HepG2 (cell line): Measurements from ENCODE around the gene VDAC1. TPM values are rescaled to one million over a fixed set of nuclear protein-coding genes. Genes with fewer than 3 reads are reported as not detected.

Experiments used
- ATAC-seq: fragments of 200-7000 bp; cut with Tn5 transposase; 3 replicates; pipeline ENCODE4 v1.9.1; 2020; ENCODE audit warnings: mild to moderate bottlenecking, moderate library complexity
- BruUV-seq: library from RNA; stranded (reverse); fragments of 400-500 nt; replicated peaks from 2 replicates; lab custom pipeline; 2021; lab: Mats Ljungman, UMichigan
- CTCF ChIA-PET: fragments of 300-600 bp; formaldehyde crosslinking; extraction: SDS; loops from one replicate; lab custom pipeline; 2021; ENCODE audit warnings: low total read pairs, inconsistent platforms, low intra/inter-chr PET ratio; lab: Yijun Ruan, JAX
- POLR2A ChIA-PET: fragments of 350-600 bp; sonication (Branson Sonifier 250); formaldehyde crosslinking; loops from one replicate; lab custom pipeline; 2020; ENCODE audit warnings: antibody characterized with exemption, inconsistent platforms; lab: Yijun Ruan, JAX
- DNase-seq: peaks from one replicate; pipeline ENCODE4 v3.0.0-alpha.2; 2015; ENCODE audit warnings: low spot score
- FAIRE-seq: peaks from 3 replicates; lab custom pipeline; 2011; peaks lifted over from hg19 to GRCh38; lab: Jason Lieb, UNC
- H2AFZ ChIP-seq: one replicate; pipeline ENCODE4 v1.6.1; 2011; ENCODE audit warnings: low read length, inconsistent platforms
- H3K27ac ChIP-seq: fragments of 300-600 bp; 3 replicates; pipeline ENCODE4 v1.8.0; 2011; ENCODE audit warnings: mixed run types, mild to moderate bottlenecking, mixed read lengths, low read length, inconsistent platforms; ENCODE audit not compliant: insufficient read depth; ENCODE audit errors: extremely low read length
- H3K27me3 ChIP-seq, 2 experiments: fragments of 200-600 bp in 1 of 2; 2 replicates in 1 of 2; 3 replicates in 1 of 2; pipeline versions ENCODE4 v1.6.0 to v1.8.0; 2011; ENCODE audit warnings: low read length in 2 of 2, mild to moderate bottlenecking in 2 of 2, moderate library complexity in 2 of 2, inconsistent platforms in 1 of 2; ENCODE audit not compliant: insufficient read depth in 2 of 2, control insufficient read depth in 1 of 2
- H3K36me3 ChIP-seq, 2 experiments: fragments of 200-600 bp in 1 of 2; replicated peaks in 1 of 2; 2 replicates in 1 of 2; 3 replicates in 1 of 2; pipeline versions ENCODE4 v1.5.1 to v1.8.0; 2011; ENCODE audit warnings: low read length in 2 of 2, inconsistent platforms in 1 of 2; ENCODE audit not compliant: insufficient read depth in 2 of 2, control insufficient read depth in 1 of 2
- H3K4me1 ChIP-seq: 2 replicates; pipeline ENCODE4 v1.5.1; 2012; ENCODE audit warnings: low read length, inconsistent platforms; ENCODE audit not compliant: insufficient read depth
- H3K4me2 ChIP-seq: 2 replicates; pipeline ENCODE4 v1.6.0; 2011; ENCODE audit warnings: low read depth, low read length, inconsistent platforms
- H3K4me3 ChIP-seq, 3 experiments: fragments of 200-600 bp in 1 of 3; sonication (generic), shearing (Covaris generic) in 1 of 3; replicated peaks in 1 of 3; 2 replicates each; pipeline ENCODE4 v1.5.1; 2011 to 2016; ENCODE audit warnings: low read length in 3 of 3, inconsistent platforms in 2 of 3, low read depth in 2 of 3, mild to moderate bottlenecking in 2 of 3, control low read depth in 1 of 3, mixed read lengths in 1 of 3; ENCODE audit not compliant: insufficient read depth in 1 of 3
- H3K79me2 ChIP-seq: one replicate; pipeline ENCODE4 v1.6.1; 2011; ENCODE audit warnings: low read length, inconsistent platforms; ENCODE audit not compliant: insufficient read depth
- H3K9ac ChIP-seq: 2 replicates; pipeline ENCODE4 v1.6.0; 2011; ENCODE audit warnings: mild to moderate bottlenecking, low read depth, low read length, inconsistent platforms; ENCODE audit not compliant: insufficient read depth
- H3K9me3 ChIP-seq: 2 replicates; pipeline ENCODE4 v1.5.1; 2012; ENCODE audit warnings: mild to moderate bottlenecking, low read length
- H4K20me1 ChIP-seq: 2 replicates; pipeline ENCODE4 v1.6.0; 2011; ENCODE audit warnings: inconsistent platforms, mild to moderate bottlenecking, low read length, moderate library complexity; ENCODE audit not compliant: insufficient read depth
- CC2D1A ChIP-seq: sonication (generic); formaldehyde crosslinking; IDR thresholded peaks from 2 replicates; pipeline ENCODE4 v1.8.1; 2023; ENCODE audit warnings: mild to moderate bottlenecking, missing genetic modification reagents
- ERF ChIP-seq: IDR thresholded peaks from 2 replicates; pipeline ENCODE4 v1.6.1; 2018; ENCODE audit warnings: missing biosample characterization, missing genetic modification reagents
- FOXK1 ChIP-seq: sonication (generic); formaldehyde crosslinking; IDR thresholded peaks from 2 replicates; pipeline ENCODE4 v1.4.0; 2020; ENCODE audit warnings: low read depth, missing genetic modification reagents, borderline replicate concordance
- IKZF5 ChIP-seq: IDR thresholded peaks from 2 replicates; pipeline ENCODE4 v1.6.1; 2018; ENCODE audit warnings: missing genetic modification reagents, mild to moderate bottlenecking, missing compliant biosample characterization
- ISX ChIP-seq: sonication (generic); formaldehyde crosslinking; conservative IDR thresholded peaks from 2 replicates; pipeline ENCODE4 v1.5.0; 2020; ENCODE audit warnings: missing genetic modification reagents
- NFATC3 ChIP-seq: sonication (generic); formaldehyde crosslinking; IDR thresholded peaks from 2 replicates; pipeline ENCODE4 v1.5.1; 2020; ENCODE audit warnings: mild to moderate bottlenecking, missing genetic modification reagents
- PCBP2 ChIP-seq: fragments of 200-400 bp; formaldehyde crosslinking; optimal IDR thresholded peaks from 2 replicates; pipeline ENCODE3; 2018; ENCODE audit warnings: low read length, low read depth; ENCODE audit not compliant: poor library complexity, severe bottlenecking
- STAT5B ChIP-seq: sonication (generic); formaldehyde crosslinking; IDR thresholded peaks from 2 replicates; pipeline ENCODE4 v1.4.0; 2020; ENCODE audit warnings: missing genetic modification reagents
- U2AF2 ChIP-seq: fragments of 200-400 bp; formaldehyde crosslinking; IDR thresholded peaks from 2 replicates; pipeline ENCODE4 v1.6.1; 2017; ENCODE audit warnings: low read depth, mild to moderate bottlenecking, low read length
- XRCC5 ChIP-seq: fragments of 200-400 bp; formaldehyde crosslinking; optimal IDR thresholded peaks from 2 replicates; pipeline ENCODE3; 2017; ENCODE audit warnings: mild to moderate bottlenecking, low read length
- ZFYVE20 ChIP-seq: sonication (generic); formaldehyde crosslinking; IDR thresholded peaks from 2 replicates; pipeline ENCODE4 v1.8.0; 2023; ENCODE audit warnings: low read depth, mild to moderate bottlenecking, moderate library complexity, missing genetic modification reagents, borderline replicate concordance
- ZKSCAN5 ChIP-seq: sonication (generic); formaldehyde crosslinking; IDR thresholded peaks from 2 replicates; pipeline ENCODE4 v1.5.1; 2020; ENCODE audit warnings: mild to moderate bottlenecking, missing genetic modification reagents
- ZMAT3 ChIP-seq: sonication (generic); formaldehyde crosslinking; conservative IDR thresholded peaks from 2 replicates; pipeline ENCODE4 v1.7.0; 2021; ENCODE audit warnings: missing genetic modification reagents
- ZNF180 ChIP-seq: sonication (generic); formaldehyde crosslinking; IDR thresholded peaks from 2 replicates; pipeline ENCODE4 v1.4.0; 2020; ENCODE audit warnings: low read depth, missing genetic modification reagents, borderline replicate concordance
- ZNF326 ChIP-seq: sonication (generic); formaldehyde crosslinking; IDR thresholded peaks from 2 replicates; pipeline ENCODE4 v1.4.0; 2020; ENCODE audit warnings: missing genetic modification reagents, borderline replicate concordance
- ZNF33A ChIP-seq: sonication (generic); formaldehyde crosslinking; IDR thresholded peaks from 2 replicates; pipeline ENCODE4 v1.5.1; 2020; ENCODE audit warnings: missing genetic modification reagents, mild to moderate bottlenecking, moderate library complexity, borderline replicate concordance
- ZNF550 ChIP-seq: sonication (generic); formaldehyde crosslinking; IDR thresholded peaks from 2 replicates; pipeline ENCODE4 v1.4.0; 2020; ENCODE audit warnings: mild to moderate bottlenecking, missing genetic modification reagents, borderline replicate concordance
- ZNF75D ChIP-seq: sonication (generic); formaldehyde crosslinking; IDR thresholded peaks from 2 replicates; pipeline ENCODE4 v1.8.1; 2023; ENCODE audit warnings: missing genetic modification reagents, mild to moderate bottlenecking, borderline replicate concordance
- ZSCAN21 ChIP-seq: sonication (generic); formaldehyde crosslinking; IDR thresholded peaks from 2 replicates; pipeline ENCODE4 v1.8.0; 2022; ENCODE audit warnings: mild to moderate bottlenecking, missing genetic modification reagents, moderate library complexity, borderline replicate concordance
- WGBS: methylation state at CpG from one replicate; pipeline ENCODE4 v1.1.6; 2017; ENCODE audit warnings: low lambda C conversion rate; 5-methylcytosine and 5-hydroxymethylcytosine counted together
- in situ Hi-C: cut with HindIII; loops from 2 replicates; pipeline ENCODE4 v1.10.0; 2017; ENCODE audit warnings: low pct_unique_long_range_greater_than_20kb; ENCODE audit not compliant: extremely low pct_ligation_motif_present
- intact Hi-C: fragments of 100-400 bp; cut with micrococcal nuclease; formaldehyde crosslinking; loops from one replicate; pipeline ENCODE4 v1.10.0; 2022; ENCODE audit not compliant: unreplicated experiment
- polyA plus RNA-seq, 8 experiments: library from polyadenylated mRNA; depleted of rRNA in 3 of 8; stranded (reverse) in 7 of 8; unstranded in 1 of 8; fragments of >200 nt; fragmentation: Illumina TruSeq in 4 of 8; extraction: Trizol in 4 of 8; gene quantifications; 2 replicates each; pipeline versions ENCODE4 v1.2.1 to v1.2.3, GENCODE V29; 2011 to 2016; ENCODE audit warnings: low read depth in 4 of 8, missing spikeins in 1 of 8, mixed read lengths in 1 of 8; ENCODE audit not compliant: insufficient read depth in 1 of 8
- total RNA-seq, 5 experiments: library from RNA; depleted of rRNA; stranded (reverse); fragments of >200 nt; fragmentation: Illumina TruSeq; extraction: Trizol; gene quantifications; 2 replicates each; pipeline ENCODE4 v1.2.3, GENCODE V29; 2016; ENCODE audit warnings: low read depth in 1 of 5
- TF ChIP-seq, protein P1 (sequence below): sonication (generic); formaldehyde crosslinking; IDR thresholded peaks from 2 replicates; pipeline ENCODE4 v1.9.0; 2022; ENCODE audit warnings: missing genetic modification reagents, mild to moderate bottlenecking, borderline replicate concordance
- TF ChIP-seq, protein P2 (sequence below): sonication (generic); formaldehyde crosslinking; conservative IDR thresholded peaks from 2 replicates; pipeline ENCODE4 v1.4.0; 2020; ENCODE audit warnings: missing genetic modification reagents

Gene VDAC1
- total and polyA plus RNA-seq, 2 of the 13 experiments (the other 11 are each of a cell fraction or from before 2014, with no cell fraction given) = 112 to 380 TPM

DNA sequence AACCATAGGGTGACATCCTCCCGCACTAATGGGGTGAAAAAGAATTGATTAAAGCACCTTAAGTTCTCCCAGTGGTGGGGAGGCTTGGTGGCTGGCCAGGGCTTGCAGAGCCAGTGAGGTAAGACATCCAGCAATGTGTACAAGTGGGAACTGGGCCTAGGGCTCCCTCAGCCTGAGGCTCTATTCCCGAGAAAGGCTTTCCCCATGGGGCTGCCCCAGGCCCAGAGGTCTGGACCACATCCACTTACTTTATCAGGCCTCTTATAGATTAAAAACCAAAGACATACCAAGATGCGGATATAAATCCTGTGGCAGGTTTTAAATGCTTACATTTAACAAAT lies 71.6 kb downstream of the VDAC1 start (continued):
- no peak for TF ChIP-seq ISX (CRISPR knock-in tag)
- TF ChIP-seq IKZF5 = no peak
- TF ChIP-seq ZNF550 (CRISPR knock-in tag) = no peak

GRCh38 chr5:133932441-133933168 lies 72.2 kb downstream of the VDAC1 start:
- POLR2A ChIA-PET = no interaction called here
- BruUV-seq = no TSS peak
- Histone ChIP-seq H3K27me3 (peaks cover 6 to 50% of the 10 kb centered on the region in 2 experiments; a peak in 4 of 5 replicates), H3K9me3 (no peaks in the 10 kb centered on the region), H3K27ac (no peak overlapping the region), H4K20me1 (no peaks in the 10 kb centered on the region), H3K4me3 (no peak overlapping the region), H3K79me2 (no peaks in the 10 kb centered on the region), H3K4me1 (no peaks in the 10 kb centered on the region), H3K36me3 (no peaks in the 10 kb centered on the region), H3K9ac (no peak overlapping the region), H2AFZ (no peak overlapping the region), H3K4me2 (no peak overlapping the region)
- intact Hi-C loops = no loop called here
- ATAC-seq = no peak
- FAIRE-seq = no peak
- CTCF ChIA-PET = no interaction called here
- 23% methylated on average over 11 of the region's 13 CpGs for WGBS
- in situ Hi-C loops = no loop called here
- DNase-seq = no peak
- no peak for TF ChIP-seq ZSCAN21 (CRISPR knock-in tag)
- TF ChIP-seq ERF = no peak
- TF ChIP-seq ZFYVE20 (CRISPR knock-in tag) = no peak
- TF ChIP-seq ZKSCAN5 (CRISPR knock-in tag) = no peak
- TF ChIP-seq, protein P1, sequence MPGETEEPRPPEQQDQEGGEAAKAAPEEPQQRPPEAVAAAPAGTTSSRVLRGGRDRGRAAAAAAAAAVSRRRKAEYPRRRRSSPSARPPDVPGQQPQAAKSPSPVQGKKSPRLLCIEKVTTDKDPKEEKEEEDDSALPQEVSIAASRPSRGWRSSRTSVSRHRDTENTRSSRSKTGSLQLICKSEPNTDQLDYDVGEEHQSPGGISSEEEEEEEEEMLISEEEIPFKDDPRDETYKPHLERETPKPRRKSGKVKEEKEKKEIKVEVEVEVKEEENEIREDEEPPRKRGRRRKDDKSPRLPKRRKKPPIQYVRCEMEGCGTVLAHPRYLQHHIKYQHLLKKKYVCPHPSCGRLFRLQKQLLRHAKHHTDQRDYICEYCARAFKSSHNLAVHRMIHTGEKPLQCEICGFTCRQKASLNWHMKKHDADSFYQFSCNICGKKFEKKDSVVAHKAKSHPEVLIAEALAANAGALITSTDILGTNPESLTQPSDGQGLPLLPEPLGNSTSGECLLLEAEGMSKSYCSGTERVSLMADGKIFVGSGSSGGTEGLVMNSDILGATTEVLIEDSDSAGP (CRISPR knock-in tag) = no peak
- TF ChIP-seq ZNF180 (CRISPR knock-in tag) = no peak
- TF ChIP-seq CC2D1A (CRISPR knock-in tag) = no peak
- no peak for TF ChIP-seq XRCC5
- no peak for TF ChIP-seq NFATC3 (CRISPR knock-in tag)
- TF ChIP-seq, protein P2, sequence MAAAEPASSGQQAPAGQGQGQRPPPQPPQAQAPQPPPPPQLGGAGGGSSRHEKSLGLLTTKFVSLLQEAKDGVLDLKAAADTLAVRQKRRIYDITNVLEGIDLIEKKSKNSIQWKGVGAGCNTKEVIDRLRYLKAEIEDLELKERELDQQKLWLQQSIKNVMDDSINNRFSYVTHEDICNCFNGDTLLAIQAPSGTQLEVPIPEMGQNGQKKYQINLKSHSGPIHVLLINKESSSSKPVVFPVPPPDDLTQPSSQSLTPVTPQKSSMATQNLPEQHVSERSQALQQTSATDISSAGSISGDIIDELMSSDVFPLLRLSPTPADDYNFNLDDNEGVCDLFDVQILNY (CRISPR knock-in tag) = no peak
- no peak for TF ChIP-seq STAT5B (CRISPR knock-in tag)
- TF ChIP-seq ZNF33A = no peak
- TF ChIP-seq ZNF75D (CRISPR knock-in tag) = no peak
- TF ChIP-seq ZNF326 (CRISPR knock-in tag) = no peak
- TF ChIP-seq PCBP2 = no peak
- no peak for TF ChIP-seq ZMAT3
- TF ChIP-seq U2AF2 = no peak
- TF ChIP-seq FOXK1 = no peak
